NB4 (cell line): ENCODE data around the gene ITGAX.
A peak's percentile ranks its signal among the peaks of the same experiment; 100 is the strongest.

ENCODE experiments used
- DNase-seq: peaks from one replicate; pipeline ENCODE4 v3.0.0; 2010; ENCODE audit warnings: low read depth
- H3K4me3 ChIP-seq: one replicate; pipeline ENCODE4 v1.5.1; 2011; ENCODE audit warnings: mild to moderate bottlenecking, low read depth, low read length, moderate library complexity
- CTCF ChIP-seq: IDR thresholded peaks from one replicate; pipeline ENCODE4 v1.5.1; 2012; ENCODE audit warnings: low read depth, low read length
- MAX ChIP-seq: IDR thresholded peaks from 2 replicates; pipeline ENCODE4 v1.6.1; 2011; ENCODE audit warnings: low read depth, low read length
- MYC ChIP-seq: IDR thresholded peaks from 2 replicates; pipeline ENCODE4 v1.6.1; 2011; ENCODE audit warnings: low read depth, low read length
- POLR2A ChIP-seq: IDR thresholded peaks from 2 replicates; pipeline ENCODE4 v1.6.1; 2011; ENCODE audit warnings: mild to moderate bottlenecking; ENCODE audit not compliant: insufficient read length; ENCODE audit errors: extremely low read depth

ITGAX gene

GRCh38 chr16:31388535-31388934 is 33.6 kb downstream of the ITGAX start:
- no peak overlapping the region for H3K4me3 ChIP-seq
- no peak for DNase-seq
- no peak for TF ChIP-seq MAX
- TF ChIP-seq CTCF, result no peak
- TF ChIP-seq POLR2A, result no peak
- no peak for TF ChIP-seq MYC

- no peak overlapping the region for H3K4me3 ChIP-seq
- TF ChIP-seq MAX (no peak), POLR2A (no peak), CTCF (no peak), MYC (no peak)
- no peak for DNase-seq
These were observed 35.6 kb downstream of the ITGAX start for GRCh38 chr16:31390504-31391041.

GRCh38 chr16:31393056-31393455 is 38.1 kb downstream of the ITGAX start, which contains the start of gene ITGAD:
Gene ITGAD (plus strand): TSS chr16:31393335. CDS start chr16:31393361, 26 bp downstream.
- DNase-seq, result peak; percentile 67
- no peak within 1 kb of the TSS for H3K4me3 ChIP-seq
- TF ChIP-seq CTCF (no peak), POLR2A (no peak), MAX (no peak), MYC (no peak)

- H3K4me3 ChIP-seq, result no peak overlapping the region
- DNase-seq, result no peak
- no peak for TF ChIP-seq POLR2A
- TF ChIP-seq CTCF, result no peak
- no peak for TF ChIP-seq MAX
- no peak for TF ChIP-seq MYC
These were observed 40.7 kb downstream of the ITGAX start for GRCh38 chr16:31395647-31396046.

- TF ChIP-seq MAX (no peak), MYC (no peak), CTCF (no peak), POLR2A (no peak)
- no peak for DNase-seq
- H3K4me3 ChIP-seq, result no peak overlapping the region
These were observed 42.2 kb downstream of the ITGAX start for GRCh38 chr16:31397096-31397660.
